Measurements from ENCODE around the gene CRLF1.

Gene CRLF1

GRCh38 chr19:18636183-18636968, 29.8 kb upstream of the CRLF1 start:
- DNase-seq = peak; percentile 89

GRCh38 chr19:18635831-18636182, 29.2 kb upstream of the CRLF1 start:
- no peak for DNase-seq

- DNase-seq = peak; percentile 26
Measured at GRCh38 chr19:18634612-18635297, 28.2 kb upstream of the CRLF1 start.

- DNase-seq = no peak
Measured at GRCh38 chr19:18633321-18633720, 26.7 kb upstream of the CRLF1 start.

GRCh38 chr19:18629166-18630088, 22.8 kb upstream of the CRLF1 start:
- DNase-seq = peak; percentile 19

- DNase-seq = peak; percentile 5
Measured at GRCh38 chr19:18626906-18627305, 20.3 kb upstream of the CRLF1 start.

DNA sequence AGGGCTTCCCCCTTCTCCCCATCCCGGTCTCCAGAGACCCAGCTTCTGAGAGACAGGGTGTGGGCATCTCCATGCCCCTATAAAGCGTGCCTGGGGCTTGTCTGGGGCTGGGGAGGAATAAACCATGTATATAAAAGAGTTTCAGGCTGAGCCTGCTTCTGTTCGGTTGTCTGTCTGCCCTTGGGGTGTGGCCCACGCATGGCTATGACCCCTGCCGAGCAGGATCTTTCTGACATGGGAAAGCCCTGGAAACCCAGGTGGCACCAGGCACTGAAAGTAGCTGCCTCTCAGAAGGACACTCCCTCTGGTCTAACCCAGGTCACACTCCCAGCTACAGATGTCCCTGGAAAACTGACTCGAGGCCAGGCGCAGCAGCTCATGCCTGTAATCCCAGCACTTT, 14.3 kb upstream of the CRLF1 start:
- no peak for DNase-seq

DNA sequence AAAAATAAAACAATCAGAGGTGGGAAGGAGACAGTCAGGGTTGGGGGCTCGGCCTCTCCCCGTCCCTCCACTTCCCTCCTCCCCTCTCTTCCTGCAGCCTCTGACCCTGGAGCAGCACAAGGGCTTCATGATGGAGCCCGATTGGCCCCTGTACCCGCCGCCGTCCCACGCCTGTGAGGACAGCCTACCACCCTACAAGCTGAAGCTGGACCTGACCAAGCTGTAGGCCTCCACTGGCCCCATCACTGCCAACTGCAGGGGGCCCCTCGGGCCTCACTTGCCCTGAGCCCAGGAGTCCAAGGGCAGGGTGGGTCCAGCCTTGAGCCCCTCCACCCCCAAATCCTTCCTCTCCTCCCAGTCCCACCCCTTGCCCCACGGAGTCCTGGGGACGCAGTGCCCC, 13.7 kb upstream of the CRLF1 start:
- DNase-seq = no peak

GRCh38 chr19:18618236-18618635, 11.6 kb upstream of the CRLF1 start:
- no peak for DNase-seq

DNA sequence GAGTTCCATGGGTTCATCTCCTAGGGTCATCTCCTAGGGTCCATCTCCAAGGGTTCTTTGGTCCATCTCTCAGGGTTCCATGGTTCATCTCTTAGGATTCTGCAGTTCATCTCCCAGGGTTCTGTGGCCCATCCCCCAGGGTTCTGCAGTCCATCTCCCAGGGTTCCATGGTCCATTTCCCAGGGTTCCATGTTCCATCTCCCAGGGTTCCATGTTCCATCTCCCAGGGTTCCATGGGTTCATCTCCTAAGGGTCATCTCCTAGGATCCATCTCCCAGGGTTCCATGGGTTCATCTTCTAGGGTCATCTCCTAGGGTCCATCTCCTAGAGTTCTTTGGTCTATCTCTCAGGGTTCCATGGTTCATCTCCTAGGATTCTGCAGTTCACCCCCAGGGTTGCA, 11.0 kb upstream of the CRLF1 start:
- DNase-seq = no peak

DNA sequence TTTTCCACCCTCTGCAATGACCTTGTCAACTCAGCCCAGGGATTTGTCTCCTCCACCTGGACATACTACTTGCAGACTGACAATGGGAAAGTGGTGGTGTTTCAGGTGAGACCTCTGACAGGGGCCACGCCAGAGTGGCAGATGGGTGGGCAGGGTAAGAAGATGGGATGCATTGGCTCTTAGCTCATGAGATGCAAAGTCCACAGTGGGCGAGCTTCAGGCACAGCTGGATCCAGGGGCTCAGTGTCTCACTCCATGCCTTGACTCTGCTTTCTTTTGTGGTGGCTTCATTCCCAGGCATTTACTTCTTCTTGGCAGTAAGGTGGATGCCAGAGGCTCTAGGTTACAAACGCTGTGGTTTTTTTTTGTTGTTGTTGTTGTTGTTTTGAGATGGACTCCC, 9.4 kb upstream of the CRLF1 start:
- DNase-seq = no peak

- DNase-seq = no peak
Measured at GRCh38 chr19:18613589-18614234, 7.1 kb upstream of the CRLF1 start.

GRCh38 chr19:18612772-18613588, 6.4 kb upstream of the CRLF1 start, which contains the start of gene TMEM59L:
Gene TMEM59L, plus strand, starts transcription at chr19:18612870. Its CDS starts 89 bp downstream, at chr19:18612959.
- DNase-seq = no peak

DNA sequence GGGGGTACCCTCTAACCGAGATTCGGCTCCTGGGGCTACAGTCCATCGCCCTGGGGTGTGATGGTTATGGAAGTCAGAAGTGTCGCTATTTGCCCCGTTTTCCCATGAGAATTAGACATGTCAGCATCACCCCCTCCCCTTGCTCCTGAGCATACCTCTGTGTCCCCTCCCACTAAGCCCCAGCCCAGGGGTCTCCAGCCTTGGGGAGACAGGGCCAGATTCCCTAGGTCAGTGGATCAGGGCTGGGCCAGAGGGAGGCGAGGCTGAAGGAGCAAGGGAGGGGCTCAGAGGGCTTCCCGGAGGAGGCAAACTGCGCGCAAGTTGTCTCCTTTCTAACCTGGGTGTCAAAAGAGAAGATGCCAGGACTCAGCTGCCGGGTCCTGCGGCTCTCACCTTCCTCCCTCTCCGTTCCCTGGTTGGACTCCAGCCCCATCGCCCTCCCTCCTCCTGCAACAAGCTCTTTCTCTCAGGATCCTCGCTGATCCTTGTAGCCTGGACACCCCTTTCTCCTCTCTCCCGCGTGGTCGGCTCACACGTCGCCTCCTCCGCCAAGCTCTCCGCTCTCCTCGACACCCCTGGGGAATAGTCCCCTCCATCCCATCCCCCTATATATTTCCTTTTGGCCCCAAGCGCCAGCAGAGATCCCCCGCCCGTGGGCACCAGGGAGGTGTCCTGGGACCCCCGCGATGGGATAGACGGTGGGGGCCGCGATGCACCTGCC, 5.6 kb upstream of the CRLF1 start:
- no peak for DNase-seq

DNA sequence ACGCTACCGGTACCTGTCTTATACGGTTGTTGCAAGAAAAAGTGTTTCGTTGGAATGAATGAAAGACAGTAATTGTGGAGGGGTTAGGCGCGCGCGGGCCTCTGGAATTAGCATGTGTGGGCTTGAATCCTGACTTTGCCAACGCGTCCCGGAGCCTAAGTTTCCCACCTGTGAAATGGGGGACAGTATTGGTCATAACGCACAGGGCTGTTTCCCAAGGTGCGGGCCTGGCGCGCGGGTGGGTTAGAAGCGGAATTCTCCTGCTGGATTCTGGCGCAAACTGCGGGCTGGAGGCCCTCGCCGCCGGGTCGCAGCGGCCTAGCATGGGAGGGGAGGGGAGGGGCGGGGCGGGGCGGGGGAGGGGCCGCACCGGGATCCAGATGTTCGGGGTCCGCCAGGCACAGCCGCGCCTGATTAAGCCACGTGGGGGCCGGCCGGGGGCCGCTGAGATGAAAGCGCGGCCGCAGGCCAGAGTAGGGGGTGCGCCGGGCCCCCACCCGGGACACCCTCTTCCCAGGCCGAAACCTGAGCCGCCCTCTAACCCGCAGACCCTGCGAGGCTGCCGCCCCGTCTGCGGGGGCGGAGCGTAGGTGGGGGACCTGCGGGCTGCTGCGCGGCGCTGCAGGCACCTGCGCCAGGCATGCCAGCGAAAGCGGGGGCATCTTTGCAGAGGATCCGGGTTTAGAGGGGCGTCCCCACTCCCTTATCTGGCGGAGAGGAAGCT, 4.9 kb upstream of the CRLF1 start:
- DNase-seq = no peak

DNA sequence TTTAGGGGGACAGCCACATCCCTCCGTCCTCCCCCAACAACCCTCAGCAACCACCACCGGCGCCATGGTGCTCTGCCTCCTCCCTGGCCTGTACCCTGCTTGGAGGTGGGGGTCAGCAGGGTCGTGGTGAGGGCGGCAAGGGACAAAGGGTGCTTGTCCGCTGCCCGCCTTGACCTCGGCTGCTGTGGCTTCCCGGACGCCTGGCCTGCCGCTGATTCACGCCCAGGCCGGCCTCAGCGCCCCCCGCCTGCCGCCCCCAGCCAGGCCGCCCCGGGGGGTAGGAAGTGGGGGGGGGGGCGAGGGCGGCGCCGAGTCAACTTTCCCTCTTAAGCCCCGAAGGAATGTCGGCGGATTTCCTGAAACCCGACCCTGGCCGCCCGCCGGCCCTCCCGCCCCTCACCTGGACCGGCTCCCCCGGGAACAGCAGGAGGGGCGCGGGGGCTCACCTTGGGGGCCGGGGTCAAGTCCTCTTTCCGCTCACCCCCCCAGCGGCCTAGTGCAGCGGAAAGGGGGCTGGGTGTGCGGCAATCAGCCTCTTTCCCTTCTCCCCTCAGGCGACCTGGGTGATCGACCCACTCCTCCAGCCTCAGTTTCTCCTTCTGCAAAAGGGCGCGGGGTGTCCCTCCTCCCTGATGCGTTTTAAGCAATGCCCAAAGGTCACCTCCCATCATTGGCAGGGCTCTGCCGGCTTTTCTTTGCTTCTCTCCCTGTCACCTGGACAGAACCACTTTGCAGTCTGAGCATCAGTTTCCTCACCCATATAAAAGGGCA, 4.1 kb upstream of the CRLF1 start:
- no peak for DNase-seq

DNA sequence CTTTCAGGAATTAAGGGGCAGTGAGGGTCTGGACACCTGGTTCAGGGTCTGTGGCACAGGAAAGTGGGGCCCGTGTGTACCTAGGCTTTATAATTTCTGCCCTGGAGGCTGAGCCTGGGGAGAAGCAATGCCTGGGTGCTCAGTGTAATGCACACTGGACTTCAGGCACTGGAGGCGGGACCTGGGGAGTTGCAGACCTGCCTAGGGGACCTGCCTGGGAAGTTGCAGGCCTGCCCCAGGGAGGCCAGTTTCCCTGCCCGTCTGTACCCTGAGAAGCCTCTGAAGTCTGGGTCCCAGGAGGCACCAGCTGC, 3.6 kb upstream of the CRLF1 start:
- DNase-seq = no peak

- no peak for DNase-seq
Measured at GRCh38 chr19:18609717-18610051, 3.1 kb upstream of the CRLF1 start.

DNA sequence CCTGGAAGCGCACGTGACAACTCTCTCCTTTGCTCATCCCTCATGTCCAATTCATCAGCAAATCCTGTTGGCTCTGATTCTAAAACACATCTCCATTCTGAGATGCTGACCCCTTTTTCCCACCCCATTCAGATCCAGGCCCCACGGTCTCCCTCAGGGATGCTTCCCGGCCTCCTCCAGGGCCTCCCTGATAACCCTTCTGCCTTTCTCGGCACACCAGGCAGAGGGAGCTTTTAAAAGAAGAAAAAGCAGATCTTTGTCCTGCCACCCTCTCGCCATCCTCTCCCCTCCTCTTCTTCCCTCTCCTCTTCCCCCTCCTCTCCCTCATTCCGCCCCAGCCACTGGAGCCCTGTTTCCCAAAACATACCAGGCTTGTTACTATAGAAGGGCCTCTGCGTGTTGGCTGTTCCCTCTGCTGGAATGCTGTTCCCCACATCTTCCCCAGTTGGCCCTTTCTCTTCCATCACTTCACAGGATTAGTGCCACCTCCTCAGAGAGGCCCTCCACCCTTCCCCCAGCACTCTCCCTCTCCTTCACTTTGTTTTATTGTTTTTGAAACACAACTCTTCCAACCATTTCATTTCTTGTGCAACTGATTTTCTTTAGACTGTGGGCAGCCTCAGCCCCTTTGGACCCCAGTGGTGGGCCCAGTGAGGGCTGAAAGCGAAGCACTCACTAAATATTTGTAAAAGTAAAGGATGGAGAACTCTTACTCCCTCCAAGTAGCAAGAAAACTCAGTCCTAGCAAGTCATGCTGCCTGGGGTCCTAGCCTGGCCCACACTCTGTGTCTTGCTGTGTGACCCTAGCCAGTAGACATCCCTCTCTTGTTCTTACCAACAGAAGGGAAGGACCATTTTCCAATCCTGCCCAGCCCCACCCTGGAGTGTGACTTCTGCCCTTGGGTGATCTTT, 2.5 kb upstream of the CRLF1 start:
- no peak for DNase-seq

All from NCI-H2227 treated with DMSO at 0.1 percent for 48 hours (cell line).